ENCODE results near the gene ZER1.

ZER1 gene

DNA sequence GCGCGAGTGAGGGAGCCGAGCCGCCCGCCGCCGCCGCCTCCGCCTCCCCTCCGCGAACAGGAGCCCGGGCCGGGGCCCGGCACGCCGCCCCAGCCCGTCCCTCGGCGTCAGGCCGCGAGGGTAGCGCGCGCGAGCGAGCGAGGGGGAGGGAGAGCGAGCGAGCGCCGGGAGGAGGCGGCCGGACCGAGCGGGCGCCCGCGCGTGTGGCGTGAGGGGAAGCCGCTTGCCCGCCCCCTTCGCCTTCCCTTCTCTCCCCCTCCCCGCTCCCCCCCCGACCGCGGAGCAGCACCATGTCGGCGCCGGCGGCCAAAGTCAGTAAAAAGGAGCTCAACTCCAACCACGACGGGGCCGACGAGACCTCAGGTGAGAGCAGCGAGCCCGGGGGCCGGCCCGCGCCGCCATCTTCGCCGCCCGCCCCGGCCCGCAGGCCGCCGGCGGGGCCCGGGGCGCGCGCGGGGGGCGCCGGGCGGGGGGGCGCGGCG is 82.4 kb downstream of the ZER1 start:
- DNase-seq, result peak; percentile 46 to 54

DNA sequence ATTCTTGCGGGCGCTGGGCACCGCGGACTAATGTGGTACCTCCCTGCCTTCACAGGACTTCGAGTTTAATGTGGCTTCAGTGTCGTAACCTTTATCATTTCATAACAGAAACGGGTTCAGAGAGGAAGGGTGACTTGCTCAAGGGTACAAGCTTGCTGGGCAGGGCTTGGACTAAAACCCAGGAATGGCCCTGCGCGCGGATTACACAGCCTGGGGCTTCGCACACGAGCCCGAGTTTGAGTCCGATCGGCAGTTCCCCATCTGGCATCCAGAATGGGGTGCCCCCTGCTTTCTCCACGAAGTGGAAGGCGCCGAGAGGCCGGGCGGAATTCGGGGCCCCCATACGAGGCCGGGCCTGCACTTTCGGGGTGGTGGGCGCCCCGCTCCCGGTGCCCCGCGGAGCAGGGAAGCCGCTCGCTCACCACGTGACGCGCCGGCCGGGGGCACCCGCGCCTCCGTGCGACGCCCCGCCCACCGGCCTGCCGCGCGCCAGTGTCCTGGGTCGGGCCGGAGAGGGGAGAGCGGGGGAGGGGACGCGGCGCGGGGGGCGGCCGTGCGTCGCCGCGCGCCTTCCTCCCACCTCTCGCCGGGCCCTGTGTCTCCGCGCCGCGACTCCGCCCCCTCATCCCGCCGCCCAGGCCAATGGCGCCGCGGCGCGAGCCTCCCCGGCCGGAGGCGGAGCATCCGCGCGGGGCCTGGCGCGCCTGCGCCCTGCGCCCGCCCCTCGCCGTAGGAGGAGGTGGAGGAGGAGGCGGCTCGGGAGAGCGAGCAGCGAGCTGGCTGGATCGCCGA is 83.0 kb downstream of the ZER1 start, which contains the start of gene SET:
Gene SET, plus strand, starts transcription at position 722 of the 792 bp plus-strand sequence. CDS start 361 bp downstream, outside the sequence.
- peak; percentile 94 for DNase-seq

DNA sequence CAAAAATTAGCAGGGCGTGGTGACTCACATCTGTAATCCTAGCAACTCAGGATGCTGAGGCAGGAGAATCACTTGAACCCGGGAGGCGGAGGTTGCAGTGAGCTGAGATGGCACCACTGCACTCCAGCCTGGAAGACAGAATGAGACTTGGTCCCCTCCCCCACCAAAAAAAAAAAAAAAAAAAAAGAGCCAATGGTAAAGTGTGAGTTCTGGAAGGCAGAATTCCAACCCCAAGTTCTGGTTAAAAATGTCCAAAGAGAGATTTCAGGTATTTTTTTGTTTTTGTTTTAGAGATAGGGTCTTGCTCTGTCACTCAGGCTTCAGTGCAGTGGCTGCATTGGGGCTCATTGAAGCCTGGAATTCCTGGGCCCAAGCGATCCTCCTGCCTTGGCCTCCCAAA is 84.3 kb downstream of the ZER1 start:
- DNase-seq, result no peak

DNA sequence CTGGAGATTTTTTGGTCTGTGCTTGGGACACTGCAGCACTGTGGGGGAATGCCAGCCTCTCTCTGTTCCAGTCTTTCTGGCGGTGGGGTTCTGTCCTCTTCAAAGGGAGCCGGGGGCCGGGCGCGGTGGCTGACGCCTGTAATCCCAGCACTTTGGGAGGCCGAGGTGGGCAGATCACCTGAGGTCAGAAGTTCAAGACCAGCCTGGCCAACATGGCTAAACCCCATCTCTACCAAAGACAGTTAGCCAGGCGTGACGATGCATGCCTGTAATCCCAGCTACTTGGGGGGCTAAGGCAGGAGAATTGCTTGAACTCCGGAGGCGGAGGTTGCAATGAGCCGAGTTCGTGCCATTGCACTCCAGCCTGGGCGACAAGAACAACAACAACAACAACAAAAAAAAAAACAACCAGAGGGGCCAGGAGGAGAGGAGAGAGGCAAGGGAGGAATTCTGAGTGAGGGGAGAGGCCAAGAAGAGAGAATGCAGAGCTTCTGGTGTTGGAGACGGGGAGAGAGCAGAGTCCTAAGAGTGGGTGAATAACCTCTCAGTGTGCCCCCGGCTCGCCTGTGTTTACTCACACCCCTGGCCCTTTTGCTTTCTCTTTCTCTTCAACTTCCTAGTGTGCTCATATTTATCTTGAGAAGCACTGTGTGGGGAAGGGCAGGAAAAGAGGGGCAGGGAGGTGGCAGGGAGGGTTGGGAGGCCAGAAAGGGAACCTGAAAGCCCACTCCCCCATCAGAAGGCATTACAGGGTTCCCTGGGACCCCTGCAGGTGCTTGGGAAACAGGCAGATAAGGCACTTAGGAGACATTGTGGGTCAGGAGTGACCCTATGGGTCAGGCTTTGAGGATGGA is 85.9 kb downstream of the ZER1 start:
- peak; percentile 24 to 42 for DNase-seq

DNA sequence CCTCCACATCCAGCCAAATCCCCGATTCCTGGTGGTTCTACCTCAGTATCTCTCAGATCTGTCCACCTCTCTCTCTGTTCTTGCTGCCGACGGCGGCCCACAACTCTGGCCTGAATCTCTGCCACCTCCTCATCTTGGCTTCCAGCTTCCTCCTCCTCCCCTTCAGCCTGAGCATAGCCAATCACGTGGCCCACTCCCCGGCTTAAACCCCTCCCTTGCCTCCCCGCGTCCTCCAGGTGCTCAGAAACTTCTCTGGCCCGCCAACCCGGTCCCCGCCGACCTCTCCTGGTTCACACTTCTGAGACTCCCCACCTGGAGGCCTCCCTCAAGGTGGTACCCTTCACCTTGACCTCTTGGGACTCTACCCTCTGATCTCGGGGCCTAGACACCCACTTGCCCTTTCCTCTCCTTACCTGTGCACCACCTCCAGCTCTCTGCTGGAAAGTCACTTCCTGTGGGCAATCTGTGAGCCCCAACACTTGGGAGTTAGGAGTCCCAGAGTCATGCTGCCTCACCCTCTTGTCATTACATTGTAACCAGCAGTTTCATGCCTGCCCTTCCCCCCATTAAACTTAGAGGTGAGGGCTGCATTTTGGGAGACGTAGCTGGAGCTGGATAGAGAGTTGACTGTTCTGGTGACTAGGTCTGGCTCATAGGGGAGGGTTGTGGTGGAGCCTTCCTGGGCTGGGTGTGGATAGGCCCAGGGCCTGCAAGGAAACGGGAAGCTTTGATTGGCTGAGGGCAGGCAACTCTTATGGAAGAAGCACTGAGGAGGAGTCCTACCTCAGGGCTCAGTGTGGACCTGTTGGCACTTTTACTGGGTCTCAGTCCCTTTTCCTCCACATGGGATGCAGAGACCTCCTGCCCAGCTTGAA is 87.2 kb downstream of the ZER1 start:
- peak; percentile 80 to 86 for DNase-seq

DNA sequence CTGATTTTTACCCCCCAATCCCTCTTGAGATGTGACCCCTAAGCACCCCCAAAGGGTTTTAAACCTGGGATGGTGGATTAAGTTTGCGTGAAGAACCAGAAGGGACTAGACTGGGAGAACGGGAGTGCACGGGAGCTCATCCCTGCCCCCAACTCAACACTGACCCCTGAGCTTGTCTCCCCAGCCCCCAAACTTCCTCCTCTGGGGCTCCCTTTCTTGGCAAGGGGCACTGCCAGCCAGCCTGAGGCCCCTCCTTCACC is 87.7 kb downstream of the ZER1 start:
- peak in 1 of 2 experiments; percentile 25 for DNase-seq

DNA sequence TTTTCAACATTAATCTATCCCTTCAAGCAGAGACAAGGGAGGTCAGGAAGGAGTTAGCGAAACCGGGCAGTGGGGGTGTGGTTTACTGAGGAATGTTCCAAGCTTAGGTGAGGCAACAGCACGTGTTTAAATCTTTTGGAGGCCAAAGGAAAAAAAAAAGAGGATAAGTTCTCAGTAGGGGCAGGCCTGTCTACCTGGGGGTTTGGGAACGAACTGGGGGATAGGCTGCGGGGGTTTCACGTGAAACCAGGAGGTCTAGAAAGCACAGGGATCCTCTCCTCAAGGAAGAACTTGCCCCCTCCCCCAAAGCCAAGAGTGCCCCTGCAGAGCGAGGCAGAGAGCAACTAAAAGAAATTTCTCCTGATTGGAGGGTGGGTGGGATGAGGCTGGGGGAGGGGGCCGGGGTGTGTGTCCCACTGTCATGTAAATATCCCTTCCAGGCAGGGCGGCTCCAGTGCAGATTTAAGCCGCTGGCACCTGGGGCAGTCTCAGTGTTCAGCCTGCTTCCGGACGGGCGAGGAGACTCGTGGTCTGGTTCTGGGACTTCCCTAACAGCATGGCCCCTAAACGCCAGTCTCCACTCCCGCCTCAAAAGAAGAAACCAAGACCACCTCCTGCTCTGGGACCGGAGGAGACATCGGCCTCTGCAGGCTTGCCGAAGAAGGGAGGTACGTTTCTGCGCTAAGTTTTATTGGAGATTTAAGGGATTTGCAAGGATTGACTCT is 88.2 kb downstream of the ZER1 start:
- peak; percentile 46 to 59 for DNase-seq
